Measurements from ENCODE around the gene TGFB2. TPM values are rescaled to one million over a fixed set of nuclear protein-coding genes. Genes with fewer than 3 reads are reported as not detected.
A peak's percentile ranks its signal among the peaks of the same experiment; 100 is the strongest.

The TGFB2 gene
- total RNA-seq, 1 experiment from 2014 or later: 2.5 TPM

DNA sequence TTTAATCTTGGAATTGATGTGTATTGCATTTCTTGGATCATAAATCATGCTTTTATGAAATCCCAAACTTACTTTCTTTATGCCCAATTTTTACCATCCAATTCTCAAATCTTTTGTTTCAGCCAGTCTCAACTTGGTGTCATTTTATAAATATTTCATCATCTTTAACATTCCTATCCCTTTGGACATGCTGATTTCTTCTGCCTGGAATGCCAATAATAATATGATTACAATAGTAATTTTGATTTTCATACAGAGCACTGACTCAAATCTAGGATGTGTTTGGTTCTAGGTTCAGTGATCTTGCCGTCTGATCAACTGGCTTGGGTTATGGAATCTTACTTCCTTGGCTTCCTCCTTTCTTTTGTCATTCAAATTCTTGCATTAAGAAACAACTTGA, 47.3 kb upstream of the TGFB2 start:
- peaks cover 88% of the 10 kb centered on the region for H3K4me1 Mint-ChIP-seq
- no peaks in the 10 kb centered on the region for H3K9me3 Mint-ChIP-seq

More for the DNA sequence above, 47.3 kb upstream of the TGFB2 start:
- DNase-seq (ENCODE audit: low spot score) (no peak), ATAC-seq (no peak)
- peaks cover 9% of the 10 kb centered on the region for H3K36me3 Mint-ChIP-seq
- H3K4me3 Mint-ChIP-seq: no peak overlapping the region
- POLR2A ChIA-PET: no interaction called here
- CTCF ChIA-PET: interaction anchor here (0.6 to 1.4 kb wide), 2 partner anchors 41 to 166 kb away, joined by 3 to 6 read pairs; no protein-coding TSS in a partner anchor
- H3K27me3 Mint-ChIP-seq (ENCODE audit: low read depth): no peaks in the 10 kb centered on the region
- peak overlapping the region; percentile 93 for H3K27ac Mint-ChIP-seq
- TF ChIP-seq, protein P1, sequence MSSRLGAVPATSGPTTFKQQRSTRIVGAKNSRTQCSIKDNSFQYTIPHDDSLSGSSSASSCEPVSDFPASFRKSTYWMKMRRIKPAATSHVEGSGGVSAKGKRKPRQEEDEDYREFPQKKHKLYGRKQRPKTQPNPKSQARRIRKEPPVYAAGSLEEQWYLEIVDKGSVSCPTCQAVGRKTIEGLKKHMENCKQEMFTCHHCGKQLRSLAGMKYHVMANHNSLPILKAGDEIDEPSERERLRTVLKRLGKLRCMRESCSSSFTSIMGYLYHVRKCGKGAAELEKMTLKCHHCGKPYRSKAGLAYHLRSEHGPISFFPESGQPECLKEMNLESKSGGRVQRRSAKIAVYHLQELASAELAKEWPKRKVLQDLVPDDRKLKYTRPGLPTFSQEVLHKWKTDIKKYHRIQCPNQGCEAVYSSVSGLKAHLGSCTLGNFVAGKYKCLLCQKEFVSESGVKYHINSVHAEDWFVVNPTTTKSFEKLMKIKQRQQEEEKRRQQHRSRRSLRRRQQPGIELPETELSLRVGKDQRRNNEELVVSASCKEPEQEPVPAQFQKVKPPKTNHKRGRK (CRISPR knock-in tag; IDR thresholded peaks at IDR 0.05; ENCODE audit: borderline replicate concordance): no peak
- no peak for TF ChIP-seq PRRX2 (CRISPR knock-in tag; IDR thresholded peaks at IDR 0.05)
- TF ChIP-seq IRF1 (CRISPR knock-in tag; IDR thresholded peaks at IDR 0.05): no peak
- no peak for TF ChIP-seq ATF3 (CRISPR knock-in tag; conservative IDR thresholded peaks at IDR 0.05)
- no peak for TF ChIP-seq ZNF263 (CRISPR knock-in tag; IDR thresholded peaks at IDR 0.05; ENCODE audit: low read depth)
- TF ChIP-seq ZNF317 (CRISPR knock-in tag; IDR thresholded peaks at IDR 0.05; ENCODE audit: borderline replicate concordance, low read depth): no peak
- no peak for TF ChIP-seq NR3C1 (CRISPR knock-in tag; conservative IDR thresholded peaks at IDR 0.05; ENCODE audit: low read depth)
- no peak for TF ChIP-seq CBFB (CRISPR knock-in tag; IDR thresholded peaks at IDR 0.05; ENCODE audit: low read depth)
- TF ChIP-seq, protein P2, sequence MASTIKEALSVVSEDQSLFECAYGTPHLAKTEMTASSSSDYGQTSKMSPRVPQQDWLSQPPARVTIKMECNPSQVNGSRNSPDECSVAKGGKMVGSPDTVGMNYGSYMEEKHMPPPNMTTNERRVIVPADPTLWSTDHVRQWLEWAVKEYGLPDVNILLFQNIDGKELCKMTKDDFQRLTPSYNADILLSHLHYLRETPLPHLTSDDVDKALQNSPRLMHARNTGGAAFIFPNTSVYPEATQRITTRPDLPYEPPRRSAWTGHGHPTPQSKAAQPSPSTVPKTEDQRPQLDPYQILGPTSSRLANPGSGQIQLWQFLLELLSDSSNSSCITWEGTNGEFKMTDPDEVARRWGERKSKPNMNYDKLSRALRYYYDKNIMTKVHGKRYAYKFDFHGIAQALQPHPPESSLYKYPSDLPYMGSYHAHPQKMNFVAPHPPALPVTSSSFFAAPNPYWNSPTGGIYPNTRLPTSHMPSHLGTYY (CRISPR knock-in tag; IDR thresholded peaks at IDR 0.05): no peak
- no peak for TF ChIP-seq ZBTB21 (CRISPR knock-in tag; IDR thresholded peaks at IDR 0.05; ENCODE audit: borderline replicate concordance)
- no peak for TF ChIP-seq KAT7 (CRISPR knock-in tag; IDR thresholded peaks at IDR 0.05; ENCODE audit: borderline replicate concordance)
- TF ChIP-seq NFATC4 (CRISPR knock-in tag; IDR thresholded peaks at IDR 0.05): no peak
- TF ChIP-seq ZNF416 (CRISPR knock-in tag; IDR thresholded peaks at IDR 0.05): no peak
- no peak for TF ChIP-seq FOXJ3 (CRISPR knock-in tag; IDR thresholded peaks at IDR 0.05; ENCODE audit: borderline replicate concordance)
- TF ChIP-seq ZNF121 (CRISPR knock-in tag; IDR thresholded peaks at IDR 0.05): no peak
- TF ChIP-seq MAX (CRISPR knock-in tag; IDR thresholded peaks at IDR 0.05): no peak
- TF ChIP-seq ATF2 (CRISPR knock-in tag; IDR thresholded peaks at IDR 0.05; ENCODE audit: borderline replicate concordance, low read depth): no peak
- no peak for TF ChIP-seq GTF2I (CRISPR knock-in tag; conservative IDR thresholded peaks at IDR 0.05)
- no peak for TF ChIP-seq ATF1 (CRISPR knock-in tag; IDR thresholded peaks at IDR 0.05)
- TF ChIP-seq ZNF532 (CRISPR knock-in tag; IDR thresholded peaks at IDR 0.05; ENCODE audit: borderline replicate concordance): no peak

All from WTC11 (cell line).